T-helper 2 cell (primary cell): ENCODE data around the gene PSMF1.

Experiments used
- DNase-seq, 5 experiments: peaks; one replicate each; pipeline versions ENCODE4 v3.0.0 to v3.0.0-alpha.2; 2012 to 2022

The PSMF1 gene

DNA sequence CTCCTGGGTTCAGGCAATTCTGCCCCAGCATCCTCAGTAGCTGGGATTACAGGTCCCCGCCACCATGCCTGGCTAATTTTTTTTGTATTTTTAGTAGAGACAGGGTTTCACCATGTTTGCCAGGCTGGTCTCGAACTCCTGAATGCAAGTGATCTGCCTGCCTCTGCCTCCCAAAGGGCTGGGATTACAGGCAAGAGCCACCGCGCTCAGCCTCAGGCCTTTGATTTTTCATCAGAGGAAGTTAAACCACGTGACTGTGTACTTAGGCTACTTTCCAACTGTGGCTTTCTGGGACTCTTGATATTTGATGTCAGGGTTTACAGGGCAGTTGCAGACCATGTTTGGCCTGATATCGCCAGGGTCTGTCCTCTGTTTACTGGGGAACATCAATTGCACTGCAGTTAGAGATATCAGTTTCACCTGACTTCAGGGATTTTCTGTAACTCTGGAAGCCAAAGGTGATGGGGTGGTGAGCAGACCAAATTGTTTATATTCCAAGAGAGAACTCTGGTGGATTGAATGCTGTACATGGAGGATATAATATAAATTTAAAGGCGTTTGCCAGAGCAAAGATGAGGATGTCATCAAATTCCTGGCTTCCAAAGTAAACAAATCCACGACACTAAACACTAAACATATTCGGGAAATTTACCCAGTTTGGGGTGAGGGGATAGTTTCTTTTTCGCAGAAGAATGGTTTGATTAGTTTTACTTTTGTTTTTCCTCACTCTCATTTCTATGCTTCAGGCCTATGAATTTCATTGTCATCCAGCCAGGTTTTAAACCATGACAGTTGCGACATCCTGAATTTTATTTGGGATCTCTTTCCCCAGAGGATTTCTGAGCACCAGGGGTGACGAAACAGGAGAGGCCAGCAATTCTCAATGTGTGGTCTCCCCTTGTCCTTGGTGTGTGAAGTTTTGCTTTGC, 4.2 kb downstream of the PSMF1 start:
- peak in 1 of 5 experiments; percentile 24 for DNase-seq

- no peak for DNase-seq
Observed at GRCh38 chr20:1123666-1124065, 5.3 kb downstream of the PSMF1 start.

- no peak for DNase-seq
Observed at GRCh38 chr20:1124421-1124820, 6.0 kb downstream of the PSMF1 start.

DNA sequence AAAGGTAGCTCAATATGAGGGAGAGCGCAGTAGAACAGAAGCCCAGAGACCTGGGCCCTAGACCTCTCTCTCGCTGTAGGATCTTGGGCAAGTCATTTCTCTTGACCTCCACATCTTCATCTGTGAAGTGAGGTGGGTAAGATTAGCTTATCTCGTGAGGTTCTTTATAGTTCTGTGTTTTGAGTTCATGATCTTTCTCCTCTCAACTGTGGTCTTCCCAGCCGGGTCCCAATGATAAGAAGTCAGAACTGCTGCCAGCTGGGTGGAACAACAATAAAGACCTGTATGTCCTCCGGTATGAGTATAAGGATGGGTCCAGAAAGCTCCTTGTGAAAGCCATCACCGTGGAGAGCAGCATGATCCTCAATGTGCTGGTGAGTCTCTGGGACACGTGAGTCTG, 6.9 kb downstream of the PSMF1 start:
- no peak for DNase-seq

DNA sequence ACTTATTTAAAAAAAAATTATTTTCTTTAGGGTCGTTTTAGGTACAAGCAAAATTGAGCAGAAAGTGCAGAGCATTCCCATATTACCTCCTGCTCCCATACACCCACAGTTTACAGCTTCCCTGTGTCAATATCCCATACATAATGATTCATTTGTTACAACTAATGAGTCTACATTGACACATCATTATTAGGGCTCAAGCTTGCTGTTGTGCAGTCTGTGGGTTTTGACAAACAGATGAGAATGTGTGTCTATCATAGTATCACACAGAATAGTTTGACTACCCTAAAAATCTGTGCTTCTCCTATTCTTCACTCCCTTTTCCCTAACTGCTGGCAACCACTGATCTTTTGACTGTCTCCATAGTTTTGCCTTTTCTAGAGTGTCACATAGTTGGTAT, 9.4 kb downstream of the PSMF1 start:
- no peak for DNase-seq

DNA sequence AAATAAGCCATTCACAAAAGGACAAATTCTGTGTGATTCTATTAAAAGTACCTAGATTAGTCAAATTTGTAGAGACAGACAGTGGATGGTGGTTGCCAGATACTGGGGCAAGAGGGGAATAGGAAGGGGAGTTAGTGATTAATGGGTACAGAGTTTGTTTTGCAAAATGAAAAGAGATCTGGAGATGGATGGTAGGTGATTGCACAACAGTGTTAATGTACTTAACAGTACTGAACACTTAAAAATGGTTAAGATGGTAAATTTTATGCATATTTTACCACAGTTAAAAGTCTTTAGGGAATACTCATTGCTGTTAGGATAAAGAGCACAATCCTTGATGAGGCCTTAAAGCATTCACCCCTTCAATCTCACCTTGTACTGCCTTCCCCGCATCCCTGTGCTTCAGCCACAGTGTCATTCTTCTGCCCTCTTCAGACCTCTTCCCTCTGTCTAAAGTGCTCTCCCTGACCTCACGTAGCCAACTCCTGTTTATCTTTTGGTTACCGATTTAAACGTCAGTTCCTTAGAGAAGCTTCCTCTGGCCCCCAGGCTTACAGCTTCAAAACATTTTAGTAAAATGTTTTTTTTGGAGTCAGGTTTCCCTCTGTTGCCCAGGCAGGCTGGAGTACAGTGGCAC, 11.8 kb downstream of the PSMF1 start:
- no peak for DNase-seq

DNA sequence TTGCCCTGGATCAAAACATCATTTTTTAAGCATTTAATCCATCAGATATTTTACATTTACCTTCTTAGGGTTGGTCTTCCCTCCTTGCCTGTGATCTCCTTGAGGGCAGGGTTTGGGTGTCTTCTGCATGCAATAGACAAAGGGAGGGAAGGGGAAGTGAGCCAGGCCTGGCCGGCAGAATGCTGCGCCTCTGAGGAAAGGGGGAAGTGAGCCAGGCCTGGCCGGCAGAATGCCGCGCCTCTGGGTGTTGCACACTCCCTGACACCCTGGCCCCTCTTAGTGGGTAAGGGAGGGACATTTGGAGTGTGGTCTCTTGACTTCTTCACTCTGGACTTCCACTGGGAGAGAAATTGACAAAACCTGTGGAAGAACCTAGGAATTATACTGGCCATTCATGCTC, 12.4 kb downstream of the PSMF1 start:
- no peak for DNase-seq

DNA sequence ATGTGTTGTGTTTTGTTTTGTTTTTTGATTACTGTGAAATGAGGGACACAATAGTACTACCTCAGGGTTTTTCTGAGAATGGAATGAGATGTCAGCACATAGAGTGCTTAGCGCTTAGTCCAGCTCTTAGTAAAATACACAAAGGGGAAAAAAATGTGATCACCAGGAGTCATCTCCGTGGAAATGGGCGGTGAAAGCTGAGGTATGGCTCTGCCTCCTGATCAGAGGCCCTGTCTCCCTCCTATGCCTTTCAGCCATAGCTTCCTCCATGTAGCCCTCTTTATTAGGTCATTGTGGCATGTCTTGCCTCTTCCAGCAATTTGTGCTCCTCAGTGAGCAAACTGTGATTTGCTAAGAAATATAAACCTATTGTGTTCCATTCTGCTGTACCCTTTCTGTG, 13.0 kb downstream of the PSMF1 start:
- no peak for DNase-seq

DNA sequence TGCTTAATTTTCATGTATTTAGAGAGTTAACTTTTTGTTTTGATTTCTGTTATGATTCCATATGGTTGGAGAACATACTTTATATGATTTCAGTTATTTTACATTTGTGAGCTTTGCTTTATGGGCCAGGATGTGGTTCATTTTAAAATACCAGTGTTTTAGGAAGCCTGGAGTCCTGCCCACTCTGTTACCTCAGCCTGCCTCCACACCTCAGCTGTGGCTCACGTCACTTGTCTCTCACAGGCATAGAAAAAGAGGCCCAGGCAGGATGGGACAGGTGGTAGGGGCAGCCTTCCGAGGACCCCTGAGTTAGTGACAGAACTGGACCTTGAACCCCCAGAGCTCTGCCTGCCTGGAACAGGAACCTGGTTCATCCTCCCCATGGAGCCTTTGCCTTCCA, 16.0 kb downstream of the PSMF1 start:
- no peak for DNase-seq

GRCh38 chr20:1134836-1135235, 16.4 kb downstream of the PSMF1 start:
- no peak for DNase-seq

DNA sequence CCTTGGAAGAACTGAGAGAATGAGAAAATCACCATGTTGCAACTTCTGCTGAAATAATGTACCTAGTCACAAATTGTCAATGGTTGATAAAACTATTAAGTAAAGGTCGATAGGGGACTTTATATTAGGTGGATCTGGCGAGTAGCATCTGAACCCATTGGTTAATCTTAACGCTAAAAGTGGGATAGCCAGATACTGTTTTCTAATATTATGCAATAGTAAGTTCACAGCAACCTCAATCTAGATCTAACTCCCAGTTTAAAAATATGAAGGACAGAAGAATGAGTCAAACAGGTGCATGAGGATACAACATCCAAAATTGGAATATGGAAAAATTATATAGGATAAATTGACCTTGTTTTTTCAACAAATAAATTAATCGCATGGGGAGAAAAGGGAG, 18.8 kb downstream of the PSMF1 start:
- no peak for DNase-seq

DNA sequence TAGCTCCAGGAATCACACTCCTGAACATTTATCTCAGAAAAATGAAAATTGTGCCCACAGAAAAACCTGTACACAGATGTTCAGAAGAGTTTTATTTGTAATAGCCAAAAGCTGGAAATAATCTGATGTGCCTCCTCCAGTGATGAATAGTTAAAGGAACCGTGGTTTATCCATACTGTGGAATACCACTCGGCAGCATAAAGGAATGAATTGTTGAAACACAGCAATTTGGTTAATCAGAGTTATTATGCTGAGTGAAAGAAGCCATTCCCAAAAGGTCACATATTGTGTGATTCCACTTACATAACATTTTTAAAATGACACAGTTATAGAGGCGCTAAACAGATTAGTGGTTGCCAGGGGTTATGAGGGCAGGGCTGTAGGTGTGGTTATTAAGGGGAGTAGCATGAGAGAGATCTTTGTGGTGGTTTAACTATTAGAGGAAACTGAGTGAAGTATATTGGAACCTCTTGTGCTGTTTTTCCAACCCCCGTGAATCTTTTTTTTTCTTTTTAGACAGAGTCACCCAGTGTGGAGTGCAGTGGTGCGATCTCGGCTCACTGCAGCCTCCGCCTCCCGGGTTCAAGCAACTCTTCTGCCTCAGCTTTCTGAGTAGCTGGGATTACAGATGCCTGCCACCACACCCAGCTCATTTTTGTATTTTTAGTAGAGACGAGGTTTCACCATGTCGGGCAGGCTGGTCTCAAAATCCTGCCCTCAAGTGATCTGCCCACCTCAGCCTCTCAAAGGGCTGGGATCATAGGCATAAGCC, 26.2 kb downstream of the PSMF1 start:
- DNase-seq: no peak

DNA sequence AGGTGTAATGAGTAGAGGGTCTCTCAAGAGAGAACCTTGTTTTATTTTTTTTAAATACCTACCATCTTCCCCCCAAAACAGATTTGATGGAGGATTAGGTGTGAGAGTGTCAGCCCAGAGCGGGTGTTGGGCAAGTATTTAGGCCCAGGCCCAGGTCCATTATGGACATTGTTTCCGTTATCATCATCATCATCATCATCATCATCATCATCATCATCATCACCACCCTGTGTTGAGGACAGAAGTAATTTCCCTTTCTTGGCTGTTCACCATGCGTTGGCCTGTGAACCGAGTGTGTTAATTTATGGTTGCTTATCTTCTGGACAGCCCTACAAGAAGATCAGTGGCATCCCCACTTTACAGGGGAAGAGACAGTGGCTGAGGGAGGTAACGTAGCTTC, 28.6 kb downstream of the PSMF1 start:
- DNase-seq: no peak

- DNase-seq: peak in 1 of 5 experiments; percentile 56
Observed at GRCh38 chr20:1149812-1150211, 31.4 kb downstream of the PSMF1 start.

GRCh38 chr20:1150218-1150617, 31.8 kb downstream of the PSMF1 start:
- peak in 1 of 5 experiments; percentile 83 for DNase-seq

GRCh38 chr20:1150968-1151367, 32.6 kb downstream of the PSMF1 start:
- no peak for DNase-seq

DNA sequence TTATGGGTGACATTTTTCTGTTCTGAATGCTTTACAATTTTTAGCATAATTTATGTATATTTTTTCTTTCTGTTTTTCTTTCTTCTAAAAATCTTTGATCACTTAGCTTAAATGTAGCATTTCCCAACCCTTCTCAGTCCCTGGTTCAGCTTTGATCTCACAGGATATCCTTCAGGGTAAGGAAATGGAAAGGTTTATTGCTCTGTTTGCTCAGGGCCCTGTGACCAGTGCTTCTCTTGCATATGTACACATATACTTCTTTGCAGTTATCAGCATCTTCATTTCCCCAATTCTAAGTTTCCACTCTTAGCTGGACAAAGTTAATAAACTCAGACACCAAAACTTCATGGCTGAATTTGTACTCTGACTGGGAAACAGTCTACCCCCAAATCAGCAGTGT, 35.8 kb downstream of the PSMF1 start:
- DNase-seq: no peak

DNA sequence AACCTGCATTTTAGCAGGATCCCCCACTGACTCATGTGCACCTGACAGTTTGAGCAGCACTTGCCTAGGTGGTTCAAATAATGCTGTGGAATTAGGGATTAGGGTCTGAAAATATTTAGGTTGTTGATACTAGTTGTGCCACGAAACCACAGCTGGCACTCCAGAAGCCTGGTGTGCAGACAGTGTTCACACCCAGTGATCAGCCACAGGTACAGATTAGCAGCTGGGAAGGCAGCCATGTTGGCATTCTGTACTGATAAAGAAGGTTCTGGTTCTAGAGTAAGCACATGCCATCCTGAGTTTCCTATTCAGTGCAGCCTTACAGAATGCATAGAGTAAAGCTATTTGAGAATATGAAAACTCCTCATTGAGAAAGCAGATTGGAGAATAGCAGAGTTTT, 36.3 kb downstream of the PSMF1 start:
- DNase-seq: no peak

GRCh38 chr20:1155342-1155741, 36.9 kb downstream of the PSMF1 start:
- DNase-seq: no peak

GRCh38 chr20:1160496-1160895, 42.1 kb downstream of the PSMF1 start:
- DNase-seq: no peak

DNA sequence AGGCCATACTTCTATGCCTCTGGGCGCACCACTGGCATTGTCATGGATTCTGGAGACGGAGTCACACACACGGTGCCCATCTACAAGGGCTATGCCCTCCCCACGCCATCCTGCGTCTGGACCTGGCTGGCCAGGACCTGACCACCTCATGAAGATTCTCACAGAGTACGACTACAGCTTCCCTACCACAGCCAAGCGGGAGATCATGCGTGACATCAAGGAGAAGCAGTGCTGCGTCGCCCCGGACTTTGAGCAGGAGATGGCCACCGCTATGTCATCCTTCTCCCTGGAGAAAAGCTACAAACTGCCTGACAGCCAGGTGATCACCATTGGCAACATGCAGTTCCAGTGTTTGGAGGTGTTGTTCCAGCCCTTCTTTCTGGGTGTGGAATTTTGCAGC, 42.6 kb downstream of the PSMF1 start:
- DNase-seq: no peak

DNA sequence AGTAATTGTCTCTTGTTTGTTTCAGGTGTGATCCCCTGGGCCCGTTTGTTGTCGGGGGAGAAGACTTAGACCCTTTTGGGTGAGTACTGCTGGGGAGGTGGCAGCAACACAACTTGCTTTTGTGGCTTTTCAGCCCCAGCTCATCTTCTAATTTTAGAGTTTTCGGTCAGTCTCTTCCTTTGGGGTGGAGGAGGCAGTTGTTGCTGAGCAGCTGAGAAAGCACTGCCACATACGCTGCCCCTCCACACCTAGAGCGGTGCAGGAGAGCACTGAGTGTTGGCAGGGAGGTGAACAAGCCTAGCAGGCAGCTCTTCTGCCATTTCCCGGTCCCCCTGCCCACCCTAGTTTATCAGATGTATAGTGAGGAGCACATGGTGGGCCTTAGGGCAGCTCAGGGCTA, 44.7 kb downstream of the PSMF1 start:
- no peak for DNase-seq

DNA sequence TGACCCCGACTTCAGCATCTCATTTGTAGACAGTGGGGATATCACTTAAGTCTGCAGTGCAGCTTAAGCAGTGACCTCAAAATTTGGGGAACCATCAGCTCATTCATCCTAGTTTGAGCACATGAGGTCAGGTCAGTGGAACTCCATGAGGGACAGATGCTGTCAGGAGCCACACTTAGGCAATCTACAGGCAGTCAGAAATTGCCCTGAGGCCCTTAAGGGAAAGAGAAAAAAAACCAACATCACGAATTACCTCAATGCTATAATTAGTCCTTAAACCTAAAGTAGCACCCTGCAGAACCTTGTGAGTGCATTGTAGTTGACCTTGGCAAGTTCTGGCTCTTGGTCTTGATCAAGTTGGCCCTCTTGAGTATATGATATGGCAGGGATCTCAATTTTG, 45.3 kb downstream of the PSMF1 start:
- no peak for DNase-seq

DNA sequence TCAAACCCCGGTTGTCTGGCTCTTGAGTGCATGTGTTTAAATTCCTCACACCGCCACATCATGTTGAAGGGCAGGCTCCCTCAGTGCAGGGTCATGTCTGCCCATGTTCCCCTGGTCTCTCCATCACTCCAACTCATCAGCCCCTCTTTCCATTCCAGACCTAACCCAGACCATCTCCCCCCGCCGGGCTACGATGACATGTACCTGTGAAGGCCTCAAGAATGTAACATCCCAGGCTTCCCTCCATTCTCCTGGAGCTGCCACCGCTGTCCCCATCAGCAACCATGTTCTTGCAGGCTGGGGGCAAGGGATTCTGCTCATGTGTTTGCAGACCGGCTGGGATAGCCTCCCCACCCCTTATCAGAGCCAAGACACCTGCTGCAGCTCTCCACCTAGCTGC, 46.5 kb downstream of the PSMF1 start:
- no peak for DNase-seq
